ENCODE measurements around the gene SLC44A1.
A peak's percentile ranks its signal among the peaks of the same experiment; 100 is the strongest.

The SLC44A1 gene

DNA sequence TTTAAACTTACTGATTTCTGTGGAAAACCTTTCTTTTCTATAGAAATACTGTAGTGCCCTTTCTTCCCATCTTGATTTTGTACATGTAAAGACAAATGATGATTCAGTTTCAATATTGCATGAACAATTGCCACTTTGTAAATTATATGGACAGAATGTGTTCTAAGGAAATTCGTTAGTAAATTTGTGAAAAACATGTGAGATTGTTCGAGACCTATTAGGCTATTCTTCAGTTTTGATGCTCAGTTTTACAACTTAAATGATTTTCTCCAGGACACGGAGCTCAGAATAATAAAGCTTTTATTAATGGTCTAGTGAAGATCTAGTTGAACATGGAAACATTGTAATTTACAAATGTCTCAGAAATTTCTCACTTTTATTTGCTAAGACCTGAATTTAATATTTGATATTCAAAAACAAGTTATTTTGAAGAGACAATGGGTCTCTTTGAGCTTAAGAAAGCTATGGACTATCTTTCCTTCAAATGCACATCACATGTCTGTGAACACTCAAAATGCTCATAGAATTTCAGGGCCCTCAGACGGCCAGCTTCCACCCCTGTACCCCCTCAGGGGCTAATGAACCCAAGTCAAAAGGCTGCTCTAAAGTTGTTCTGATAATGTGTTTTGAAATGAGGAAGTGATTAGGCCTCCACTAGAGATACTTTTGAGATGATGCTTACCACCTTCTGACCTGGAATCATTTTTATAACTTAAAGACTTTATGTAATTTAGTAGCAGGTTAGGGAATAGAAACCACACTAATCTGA is 149.3 kb downstream of the SLC44A1 start:
- DNase-seq (ENCODE audit: low spot score): no peak

- no peak for DNase-seq (ENCODE audit: low spot score)
These were observed 152.0 kb downstream of the SLC44A1 start for GRCh38 chr9:105396441-105396840.

DNA sequence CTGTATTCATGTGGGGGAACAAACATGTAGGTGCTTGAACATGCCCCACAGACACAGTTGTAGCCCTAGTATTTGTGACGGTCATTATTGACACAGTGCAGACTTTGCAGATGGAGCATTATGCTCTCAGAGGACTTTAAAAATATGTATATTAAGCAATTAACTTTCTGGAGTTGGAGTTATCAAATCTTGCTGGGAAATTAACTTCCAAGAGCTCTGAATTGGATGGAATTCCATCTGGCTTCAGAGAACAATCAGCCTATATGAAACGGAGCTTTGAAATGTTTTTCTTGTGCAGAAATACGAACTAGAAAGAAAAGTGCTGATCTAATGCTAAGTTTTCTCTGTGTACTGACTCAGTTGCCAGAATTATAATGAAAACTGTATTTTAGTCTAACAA is 152.4 kb downstream of the SLC44A1 start:
- DNase-seq (ENCODE audit: low spot score): no peak

DNA sequence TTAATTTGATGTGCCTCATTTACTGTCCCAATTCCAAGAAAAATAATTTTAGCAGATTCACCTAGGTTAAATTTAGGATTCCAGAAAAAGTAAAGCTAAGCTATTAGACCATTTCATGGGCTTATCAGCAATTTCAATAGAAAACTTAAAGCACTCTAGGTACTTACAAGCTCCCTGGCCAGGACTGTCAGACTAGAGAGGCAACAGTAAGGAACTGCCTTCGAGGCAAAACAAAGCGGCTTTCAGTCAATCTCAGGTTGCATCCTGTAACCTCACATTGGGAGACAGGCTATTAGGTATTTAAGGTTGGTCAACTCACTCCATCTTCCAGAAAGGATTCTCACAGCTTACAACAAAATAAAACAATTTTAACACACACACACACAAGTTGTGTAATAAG is 154.7 kb downstream of the SLC44A1 start:
- DNase-seq (ENCODE audit: low spot score): no peak

GRCh38 chr9:105401651-105402050 is 157.2 kb downstream of the SLC44A1 start:
- DNase-seq (ENCODE audit: low spot score): peak; percentile 77

DNA sequence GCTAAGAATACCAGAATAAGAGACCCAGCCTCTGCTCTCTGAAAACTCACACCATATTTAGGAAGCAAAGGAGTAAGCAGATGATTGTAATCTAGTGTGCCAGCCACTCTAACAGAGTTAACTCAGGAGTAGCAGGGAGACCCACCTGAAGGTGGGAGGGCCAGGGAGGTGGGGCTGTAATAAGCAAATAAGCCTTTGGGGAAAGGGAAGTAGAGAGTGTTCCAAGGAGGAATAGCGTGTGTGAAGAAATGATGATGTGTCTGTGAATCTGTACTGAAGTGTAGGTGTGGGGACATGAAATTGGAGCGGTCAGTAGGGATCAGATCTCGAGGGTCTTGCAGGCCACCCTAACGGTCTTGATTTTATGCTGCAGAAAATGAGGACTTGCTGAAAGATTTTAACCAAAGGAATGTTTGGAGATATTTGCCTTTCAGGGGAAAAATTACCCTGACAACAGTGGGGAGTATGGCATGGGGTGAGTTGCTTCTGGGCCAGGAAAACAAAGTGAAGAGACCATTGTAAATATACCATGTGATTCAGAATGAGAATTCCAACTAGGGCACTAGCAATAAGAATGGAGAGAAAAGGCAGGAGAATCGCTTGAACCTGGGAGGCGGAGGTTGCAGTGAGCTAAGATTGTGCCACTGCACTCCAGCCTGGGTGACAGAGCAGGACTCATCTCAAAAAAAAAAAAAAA is 159.2 kb downstream of the SLC44A1 start:
- no peak for DNase-seq (ENCODE audit: low spot score)

DNA sequence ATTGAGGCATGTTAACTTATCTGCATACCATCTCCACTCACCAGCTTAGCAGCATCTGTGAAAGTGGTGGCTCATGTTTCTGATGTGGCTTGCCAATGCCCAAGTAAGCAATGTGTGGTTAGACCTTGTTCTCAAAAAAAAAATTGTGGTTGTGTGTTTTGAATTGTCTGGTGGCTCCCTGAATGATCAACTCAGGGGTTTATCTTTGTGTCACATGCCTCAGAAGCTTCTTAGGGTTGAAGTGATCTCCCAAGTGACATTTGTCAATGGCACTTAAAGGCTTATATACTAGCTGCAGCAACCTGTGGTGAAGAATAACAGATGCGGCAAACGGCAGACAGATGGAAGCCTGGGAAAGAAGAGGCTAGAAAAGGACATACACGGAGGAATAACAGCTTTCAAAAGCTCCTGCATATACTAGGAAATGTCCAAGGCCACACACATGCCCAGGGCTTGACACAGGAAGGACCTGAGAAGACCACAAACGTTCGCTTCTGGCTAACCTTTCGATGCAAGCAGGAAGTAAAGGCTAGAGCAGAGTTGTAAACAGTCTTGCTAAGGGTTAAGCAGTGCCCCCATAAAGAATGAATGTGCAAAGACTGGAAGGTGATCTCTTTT is 161.2 kb downstream of the SLC44A1 start:
- peak; percentile 58 for DNase-seq (ENCODE audit: low spot score)

- DNase-seq (ENCODE audit: low spot score): no peak
These were observed 161.9 kb downstream of the SLC44A1 start for GRCh38 chr9:105406369-105406768.

- peak; percentile 62 for DNase-seq (ENCODE audit: low spot score)
These were observed 169.1 kb downstream of the SLC44A1 start for GRCh38 chr9:105413525-105413924.

- peak; percentile 70 for DNase-seq (ENCODE audit: low spot score)
These were observed 170.7 kb downstream of the SLC44A1 start for GRCh38 chr9:105414947-105415661.

DNA sequence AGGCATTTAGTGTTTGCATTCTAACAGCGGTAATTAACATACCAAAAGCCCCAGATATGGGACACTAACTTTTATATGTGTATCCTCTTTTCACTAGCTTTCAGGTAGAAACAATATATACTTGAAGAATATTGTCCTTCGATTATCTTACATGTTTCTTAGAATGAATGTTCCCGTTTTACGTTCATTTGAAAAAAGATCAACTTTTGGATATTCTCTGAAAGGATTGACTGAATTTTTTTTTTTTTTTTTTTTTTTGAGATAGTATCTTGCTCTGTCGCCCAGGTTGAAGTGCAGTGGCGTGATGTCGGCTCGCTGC is 171.2 kb downstream of the SLC44A1 start:
- no peak for DNase-seq (ENCODE audit: low spot score)

- no peak for DNase-seq (ENCODE audit: low spot score)
These were observed 172.4 kb downstream of the SLC44A1 start for GRCh38 chr9:105416840-105417239.

- DNase-seq (ENCODE audit: low spot score): no peak
These were observed 174.4 kb downstream of the SLC44A1 start for GRCh38 chr9:105418588-105419500.

- no peak for DNase-seq (ENCODE audit: low spot score)
These were observed 175.6 kb downstream of the SLC44A1 start for GRCh38 chr9:105419816-105420597.

DNA sequence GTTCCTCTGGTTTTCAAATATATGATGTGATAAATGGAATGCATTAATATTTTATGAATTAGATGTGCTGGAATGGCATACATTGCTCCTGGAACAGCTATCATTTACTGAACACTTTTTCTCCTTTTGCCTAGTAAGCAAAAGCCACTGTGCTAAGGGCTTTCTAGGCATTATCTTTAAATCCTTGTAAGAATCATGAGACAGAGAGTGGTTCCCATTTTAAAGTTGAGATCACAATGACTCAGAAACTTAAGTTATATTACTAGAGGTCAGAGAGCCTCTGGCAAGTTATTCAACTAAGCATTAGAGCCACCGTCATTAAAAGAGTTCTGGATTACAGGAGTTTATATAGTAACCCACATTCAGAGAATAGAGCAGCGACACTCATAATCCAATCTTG is 176.7 kb downstream of the SLC44A1 start:
- DNase-seq (ENCODE audit: low spot score): no peak

DNA sequence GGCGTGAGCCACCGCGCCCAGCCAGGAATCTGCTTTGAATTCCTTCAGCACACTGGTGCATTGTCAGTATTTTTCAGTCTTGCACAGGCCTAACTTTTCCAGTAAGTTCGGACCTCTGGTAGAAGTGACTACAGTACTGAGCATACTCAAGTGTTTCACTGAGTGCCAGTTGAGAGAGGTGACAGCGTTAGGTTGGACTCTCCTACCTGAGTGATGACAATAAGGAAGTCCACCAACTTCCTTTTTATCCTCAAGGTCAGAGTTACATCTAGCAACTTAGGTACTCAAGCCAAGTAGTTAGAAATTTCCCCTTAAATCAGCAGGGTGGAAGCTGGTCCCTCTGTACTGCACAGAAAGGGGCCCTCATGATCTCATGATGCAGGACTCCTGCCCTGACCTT is 177.4 kb downstream of the SLC44A1 start:
- no peak for DNase-seq (ENCODE audit: low spot score)

DNA sequence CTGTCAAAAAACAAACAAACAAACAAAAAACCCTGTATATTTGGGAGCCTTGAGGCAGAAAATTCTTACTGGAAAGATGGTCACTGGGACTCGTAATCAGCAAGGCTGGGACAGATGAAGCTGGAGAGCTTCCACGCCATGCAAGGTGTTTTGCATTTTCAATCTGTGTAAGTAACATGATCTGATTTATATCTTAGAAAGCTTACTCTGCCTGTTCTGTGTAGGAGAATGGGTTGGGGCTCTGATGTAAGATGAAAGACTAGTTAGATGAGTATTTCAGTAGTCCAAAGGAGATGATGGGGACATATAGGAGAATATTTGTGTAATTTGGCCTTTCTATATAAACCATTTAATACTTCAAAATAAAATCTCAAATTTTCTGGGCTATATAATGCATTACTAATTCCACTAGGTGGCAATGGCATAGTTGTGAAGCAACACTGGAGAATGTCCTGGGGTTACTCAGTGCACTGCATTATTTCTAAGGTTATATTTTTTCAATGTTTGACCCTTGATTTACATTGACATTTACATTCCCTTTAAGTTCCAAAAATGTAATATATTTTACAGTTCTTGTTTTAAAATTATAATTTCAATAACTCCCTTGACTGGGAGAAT is 181.5 kb downstream of the SLC44A1 start:
- peak; percentile 48 for DNase-seq (ENCODE audit: low spot score)

DNA sequence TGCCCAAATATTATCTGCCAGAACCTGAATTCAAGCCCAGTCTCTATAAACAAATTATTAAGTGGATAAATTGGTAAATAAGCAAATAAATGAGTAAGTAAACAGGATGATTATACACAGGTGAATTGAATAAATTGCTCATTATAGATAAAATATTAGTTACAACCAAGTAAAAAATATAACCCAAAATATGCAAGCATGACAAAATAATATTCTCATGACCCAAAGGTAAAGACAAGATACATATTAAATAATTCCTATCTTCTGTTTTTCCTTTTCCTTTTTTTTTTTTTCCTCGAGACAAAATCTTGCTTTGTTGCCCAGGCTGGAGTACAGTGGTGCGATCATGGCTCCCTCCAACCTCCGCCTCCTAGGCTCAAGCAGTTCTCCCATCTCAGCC is 182.2 kb downstream of the SLC44A1 start:
- no peak for DNase-seq (ENCODE audit: low spot score)

- DNase-seq (ENCODE audit: low spot score): no peak
These were observed 187.2 kb downstream of the SLC44A1 start for GRCh38 chr9:105431424-105432246.
